GM19455 (cell line): ENCODE data around the gene RSBN1L.
A peak's percentile ranks its signal among the peaks of the same experiment; 100 is the strongest.

Source experiments
- ATAC-seq: cut with Tn5 transposase; IDR thresholded peaks from one replicate; pipeline ENCODE4 v1.9.1; 2021; ENCODE audit not compliant: unreplicated experiment

RSBN1L gene

GRCh38 chr7:77727936-77728701 lies 31.9 kb downstream of the RSBN1L start:
- ATAC-seq, result no peak

DNA sequence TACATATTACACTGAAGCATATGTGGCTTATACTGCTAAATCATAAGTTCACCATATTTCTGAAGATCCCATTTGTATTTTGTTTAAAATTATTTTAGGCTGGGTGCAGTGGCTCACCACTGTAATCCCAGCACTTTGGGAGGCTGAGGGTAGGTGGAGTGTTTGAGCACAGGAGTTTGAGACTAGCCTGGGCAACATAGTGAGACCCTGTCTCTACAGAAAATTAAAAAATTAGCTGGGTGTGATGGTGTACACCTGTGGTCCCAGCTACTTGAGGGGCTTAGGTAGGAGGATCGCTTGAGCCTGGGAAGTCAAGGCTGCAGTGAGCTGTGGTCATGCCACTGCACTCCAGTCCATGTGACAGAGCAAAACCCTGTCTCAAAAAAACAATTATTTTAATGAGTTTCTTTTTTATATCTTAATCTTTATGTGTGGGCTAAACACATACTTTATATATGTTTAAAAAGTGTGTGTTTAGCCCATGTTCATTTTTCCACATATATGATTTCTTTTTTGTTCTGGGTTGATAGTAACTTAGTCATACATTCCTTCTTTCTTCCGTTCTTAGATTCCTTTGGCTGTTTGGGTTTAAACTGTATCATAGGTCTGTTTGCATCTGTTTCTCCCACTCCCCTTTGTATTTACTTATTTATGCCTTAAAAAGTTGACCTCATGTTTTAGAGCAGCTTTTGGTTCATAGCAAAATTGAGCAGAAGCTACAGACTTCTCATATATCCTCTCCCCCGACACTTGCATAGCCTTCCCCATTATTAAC lies 33.5 kb downstream of the RSBN1L start:
- no peak for ATAC-seq

DNA sequence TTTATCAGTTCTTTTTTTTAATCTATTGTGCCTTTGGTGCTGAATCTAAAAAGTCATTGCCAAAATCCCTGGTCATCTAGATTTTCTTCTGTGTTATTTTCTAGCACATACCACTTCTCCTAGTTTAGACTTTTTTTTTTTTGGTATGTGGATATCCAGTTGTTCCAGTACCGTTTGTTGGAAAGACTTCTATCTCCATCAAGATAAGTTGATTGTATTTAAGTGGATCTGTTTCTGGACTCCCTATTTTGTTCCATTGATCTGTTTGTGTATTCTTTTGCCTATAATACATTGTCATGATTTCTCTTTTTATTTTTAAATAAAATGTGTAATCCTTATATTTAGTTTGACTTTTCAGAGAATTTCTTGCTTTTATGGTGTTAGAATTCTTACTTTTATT lies 35.5 kb downstream of the RSBN1L start:
- ATAC-seq, result no peak

DNA sequence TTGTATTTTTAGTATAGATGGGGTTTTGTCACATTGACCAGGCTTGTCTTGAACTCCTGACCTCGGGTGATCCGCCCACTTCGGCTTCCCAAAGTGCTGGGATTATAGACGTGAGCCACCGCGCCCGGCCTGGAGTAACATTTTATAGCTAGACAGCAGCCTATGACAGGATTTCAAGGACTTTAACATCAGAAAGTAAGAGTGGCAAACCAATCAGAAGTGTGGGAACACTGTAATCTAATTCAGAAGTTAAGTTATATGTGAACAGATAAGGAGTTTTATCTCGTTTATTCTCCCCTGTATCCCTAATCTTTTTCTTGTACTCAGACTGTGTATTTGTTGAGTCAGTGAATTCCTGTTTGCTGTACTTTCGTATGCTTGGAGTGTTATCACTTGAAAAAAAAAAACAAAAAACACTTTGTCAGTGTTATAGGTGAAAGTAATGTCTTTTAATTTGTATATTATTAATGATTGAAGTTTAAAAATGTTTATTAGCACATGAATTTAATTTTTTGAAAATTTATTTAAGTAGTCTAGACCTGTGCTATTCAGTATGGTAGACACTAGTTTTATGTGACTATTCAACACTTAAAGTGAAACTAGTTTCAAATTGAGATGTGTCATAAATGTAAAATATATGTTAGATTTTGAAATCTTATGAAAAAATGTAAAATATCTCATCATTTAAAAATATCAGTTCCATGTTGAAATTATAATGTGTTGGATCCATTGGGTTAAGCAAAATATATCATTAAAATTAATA lies 38.6 kb downstream of the RSBN1L start:
- ATAC-seq, result no peak

DNA sequence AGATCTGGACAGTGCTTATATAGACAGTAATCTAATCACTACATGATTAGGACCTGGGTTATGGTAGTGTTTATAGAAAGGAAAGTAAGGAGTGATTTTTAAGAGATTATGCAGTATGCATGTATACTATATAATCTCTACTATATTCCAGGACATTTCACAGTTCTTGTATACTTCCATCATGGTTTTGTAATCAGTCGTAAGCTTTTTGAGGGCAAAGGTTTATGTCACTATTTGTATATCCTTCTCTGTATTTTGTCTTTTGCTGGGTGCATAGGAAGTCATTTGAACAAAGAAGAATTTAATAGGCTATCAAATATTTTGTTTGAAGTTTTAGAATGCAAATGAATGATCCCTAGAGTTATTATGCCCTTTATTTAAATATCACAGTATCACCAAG lies 39.2 kb downstream of the RSBN1L start:
- ATAC-seq, result no peak

DNA sequence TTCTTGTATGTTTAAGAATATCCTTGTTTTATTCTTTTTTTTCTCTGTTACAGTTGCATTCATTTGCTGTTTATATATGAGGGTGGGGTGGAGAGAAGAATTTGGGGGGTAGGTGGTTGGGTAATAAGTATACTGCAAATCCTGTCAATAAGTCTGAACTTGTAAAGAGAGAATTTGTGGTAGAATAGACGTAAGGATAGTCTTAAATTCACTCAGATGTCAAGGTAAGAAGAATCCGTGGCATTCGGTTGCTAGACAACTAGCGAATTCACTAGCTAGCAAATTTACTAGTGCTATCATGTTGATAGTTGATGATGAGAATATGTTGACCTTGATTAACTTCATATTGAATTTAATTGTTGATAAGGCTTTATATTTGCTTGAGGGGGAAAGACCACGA lies 40.7 kb downstream of the RSBN1L start:
- ATAC-seq, result no peak

DNA sequence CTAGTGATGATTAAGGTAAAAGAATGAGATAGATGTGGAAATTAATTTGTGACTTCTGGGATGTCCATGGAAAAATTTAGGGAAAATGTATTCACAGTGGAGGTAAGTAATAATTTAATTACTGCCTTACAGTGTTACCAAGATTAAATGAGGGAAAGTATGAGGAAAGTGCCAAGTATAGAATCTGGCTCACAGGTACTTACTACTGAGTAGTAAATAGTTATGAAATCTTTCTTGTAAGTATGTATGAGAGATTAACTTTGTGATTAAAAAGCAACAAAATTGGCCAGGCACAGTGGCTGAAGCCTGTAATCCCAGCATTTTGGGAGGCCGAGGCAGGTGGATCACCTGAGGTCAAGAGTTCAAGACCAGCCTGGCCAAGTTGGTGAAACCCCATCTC lies 42.1 kb downstream of the RSBN1L start:
- ATAC-seq, result no peak

GRCh38 chr7:77738871-77739270 lies 42.6 kb downstream of the RSBN1L start:
- no peak for ATAC-seq

GRCh38 chr7:77740257-77740656 lies 44.0 kb downstream of the RSBN1L start:
- no peak for ATAC-seq

DNA sequence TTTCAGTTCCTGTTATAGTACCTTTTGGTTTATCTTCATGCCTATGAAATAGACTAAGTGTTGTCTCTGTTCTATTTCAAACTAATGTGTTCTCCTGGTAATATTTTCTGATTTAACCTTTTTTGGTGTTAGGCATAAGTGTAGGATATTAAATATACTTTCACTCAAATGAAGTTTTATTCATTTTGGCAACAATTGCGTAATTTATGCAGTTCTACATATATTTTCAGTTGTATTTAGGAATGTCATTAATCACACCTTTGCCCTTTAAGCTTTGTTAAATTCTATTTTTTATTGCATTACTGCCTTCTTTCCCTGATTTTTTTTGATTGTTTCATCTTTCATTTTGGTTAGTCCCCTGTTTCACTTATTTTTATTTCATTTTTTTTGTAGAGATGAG lies 47.3 kb downstream of the RSBN1L start:
- ATAC-seq, result no peak

GRCh38 chr7:77745746-77746145 lies 49.5 kb downstream of the RSBN1L start:
- ATAC-seq, result no peak

- ATAC-seq, result no peak
Measured at GRCh38 chr7:77746164-77746823, 50.0 kb downstream of the RSBN1L start.

DNA sequence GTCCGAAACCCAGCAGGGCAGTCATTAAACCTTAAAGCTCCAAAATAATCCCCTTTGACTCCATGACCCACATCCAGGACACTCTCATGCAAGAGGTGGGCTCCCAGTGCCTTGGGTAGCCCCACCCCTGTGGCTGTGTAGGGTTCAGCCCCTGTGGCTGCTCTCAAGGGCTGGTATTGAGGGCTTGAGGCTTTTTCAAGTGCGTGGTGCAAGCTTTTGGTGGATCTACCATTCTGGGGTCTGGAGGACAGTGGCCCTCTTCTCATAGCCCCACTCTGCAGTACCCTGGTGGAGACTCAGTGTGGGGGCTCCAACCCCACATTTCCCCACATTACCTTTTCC lies 50.5 kb downstream of the RSBN1L start:
- no peak for ATAC-seq

- ATAC-seq, result no peak
Measured at GRCh38 chr7:77747178-77747577, 50.9 kb downstream of the RSBN1L start.

DNA sequence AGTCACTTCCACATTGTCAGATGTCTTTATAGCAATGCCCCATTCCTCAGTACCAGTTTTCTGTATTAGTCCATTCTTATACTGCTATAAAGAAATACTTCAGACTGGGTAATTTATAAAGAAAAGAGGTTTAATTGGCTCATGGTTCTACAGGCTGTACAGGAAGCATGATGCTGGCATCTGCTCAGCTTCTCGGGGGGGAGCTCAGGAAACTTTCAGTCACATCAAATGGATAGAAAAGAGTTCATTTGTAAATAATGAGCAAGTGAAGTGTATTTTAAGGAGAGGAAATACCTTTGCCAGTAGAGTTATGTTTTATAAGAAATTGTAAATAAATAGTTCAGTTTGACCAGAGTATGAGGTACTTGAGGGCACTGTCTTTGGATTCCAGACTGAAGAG lies 51.5 kb downstream of the RSBN1L start:
- ATAC-seq, result no peak

DNA sequence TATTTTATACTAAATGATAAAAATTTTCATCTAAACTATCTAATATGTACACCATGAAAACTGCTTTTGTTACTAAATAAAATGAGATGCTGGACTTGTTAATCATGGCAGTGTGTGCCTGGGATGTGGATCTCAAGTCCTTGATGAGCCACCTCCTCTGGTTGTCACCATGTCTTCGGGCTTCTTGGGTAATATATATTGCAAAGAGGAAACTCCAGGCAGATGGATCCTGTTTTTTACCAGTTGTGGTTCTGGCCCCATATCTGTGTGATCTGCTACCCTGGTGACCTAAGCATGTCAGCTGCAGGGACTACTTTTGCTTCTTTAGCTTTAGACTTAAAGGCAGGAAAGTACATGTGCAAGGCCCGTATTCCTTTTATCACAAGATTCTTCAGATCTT lies 55.8 kb downstream of the RSBN1L start:
- ATAC-seq, result no peak

GRCh38 chr7:77753173-77753572 lies 56.9 kb downstream of the RSBN1L start:
- ATAC-seq, result no peak

- peak; percentile 62 for ATAC-seq
Measured at GRCh38 chr7:77757589-77757988, 61.3 kb downstream of the RSBN1L start.

- ATAC-seq, result no peak
Measured at GRCh38 chr7:77759294-77759889, 63.1 kb downstream of the RSBN1L start.

- ATAC-seq, result no peak
Measured at GRCh38 chr7:77760809-77761453, 64.7 kb downstream of the RSBN1L start.
